OCI-LY7 (cell line): Measurements from ENCODE around the gene PPM1L. TPM values are rescaled to one million over a fixed set of nuclear protein-coding genes. Genes with fewer than 3 reads are reported as not detected.

Source experiments
- BruUV-seq: library from RNA; stranded (reverse); fragments of 400-500 nt; replicated peaks from 2 replicates; lab custom pipeline; 2021; lab: Mats Ljungman, UMichigan
- CTCF ChIA-PET: fragments of 300-600 bp; sonication (Branson Sonifier 250); formaldehyde crosslinking; loops from one replicate; lab custom pipeline; 2022; ENCODE audit warnings: antibody characterized with exemption; ENCODE audit not compliant: unreplicated experiment; lab: Charles Lee
- POLR2A ChIA-PET: fragments of 300-600 bp; sonication (Branson Sonifier 250); formaldehyde crosslinking; loops from one replicate; lab custom pipeline; 2022; ENCODE audit warnings: antibody characterized with exemption; lab: Charles Lee
- DNase-seq: peaks from one replicate; pipeline ENCODE4 v3.0.0-alpha.2; 2015; ENCODE audit warnings: low spot score
- H2AFZ ChIP-seq: fragments of 200-600 bp; sonication (generic), shearing (Covaris generic); 2 replicates; pipeline ENCODE4 v1.6.1; 2014; ENCODE audit warnings: mild to moderate bottlenecking, antibody characterized with exemption, low read length, moderate library complexity
- H3K27ac ChIP-seq: fragments of 200-600 bp; sonication (generic); 2 replicates; pipeline ENCODE4 v1.5.1; 2014; ENCODE audit warnings: mixed run types, low read depth, mild to moderate bottlenecking, moderate library complexity, low read length, inconsistent platforms; ENCODE audit not compliant: poor library complexity, severe bottlenecking
- H3K36me3 ChIP-seq: fragments of 200-600 bp; sonication (generic); 2 replicates; pipeline ENCODE4 v1.6.1; 2014; ENCODE audit warnings: mild to moderate bottlenecking, antibody characterized with exemption, low read length, moderate library complexity, mixed read lengths; ENCODE audit not compliant: insufficient read depth
- H3K4me1 ChIP-seq: fragments of 200-600 bp; sonication (generic); 2 replicates; pipeline ENCODE4 v1.5.1; 2014; ENCODE audit warnings: mild to moderate bottlenecking, low read length; ENCODE audit not compliant: insufficient read depth, poor library complexity, severe bottlenecking
- H3K4me2 ChIP-seq: fragments of 200-600 bp; sonication (generic); 2 replicates; pipeline ENCODE4 v1.6.1; 2014; ENCODE audit warnings: mild to moderate bottlenecking, low read length
- H3K4me3 ChIP-seq: fragments of 200-600 bp; sonication (generic); 2 replicates; pipeline ENCODE4 v1.5.1; 2014; ENCODE audit warnings: mild to moderate bottlenecking, low read depth, low read length; ENCODE audit not compliant: poor library complexity, severe bottlenecking
- H3K79me2 ChIP-seq: fragments of 200-600 bp; sonication (generic); 2 replicates; pipeline ENCODE4 v1.6.1; 2016; ENCODE audit warnings: low read depth, mild to moderate bottlenecking, low read length, moderate library complexity, mixed read lengths; ENCODE audit not compliant: insufficient read depth
- H3K9me2 ChIP-seq: fragments of 200-600 bp; sonication (generic); 2 replicates; pipeline ENCODE4 v1.6.1; 2016; ENCODE audit warnings: mild to moderate bottlenecking, low read length, mixed read lengths; ENCODE audit not compliant: insufficient read depth
- H3K9me3 ChIP-seq: fragments of 200-600 bp; sonication (generic); 2 replicates; pipeline ENCODE4 v1.6.1; 2014; ENCODE audit warnings: mild to moderate bottlenecking, mixed run types, low read length, mixed read lengths
- H4K20me1 ChIP-seq: fragments of 200-600 bp; sonication (generic); 2 replicates; pipeline ENCODE4 v1.6.1; 2014; ENCODE audit warnings: mild to moderate bottlenecking, antibody characterized with exemption, low read length, moderate library complexity, mixed read lengths; ENCODE audit not compliant: insufficient read depth
- CTCF ChIP-seq: fragments of 200-600 bp; sonication (generic); conservative IDR thresholded peaks from 2 replicates; pipeline ENCODE4 v1.5.1; 2014; ENCODE audit warnings: mild to moderate bottlenecking, antibody characterized with exemption, low read length, moderate library complexity, mixed read lengths
- EZH2phosphoT487 ChIP-seq: fragments of 200-600 bp; sonication (generic); IDR thresholded peaks from 2 replicates; pipeline ENCODE4 v1.6.1; 2018; ENCODE audit warnings: low read depth, borderline replicate concordance, mild to moderate bottlenecking, mixed run types, antibody characterized with exemption, low read length, moderate library complexity, mixed read lengths
- intact Hi-C: fragments of 100-400 bp; cut with micrococcal nuclease; formaldehyde crosslinking; loops from one replicate; pipeline ENCODE4 v1.10.0; 2022; ENCODE audit not compliant: unreplicated experiment
- total RNA-seq, 2 experiments: library from RNA; depleted of rRNA in 1 of 2; stranded (reverse); fragments of >200 nt in 1 of 2; shearing (Covaris generic) in 1 of 2; gene quantifications; 2 replicates each; pipeline ENCODE4 v1.2.3, GENCODE V29; 2014 to 2022

The PPM1L gene
- total RNA-seq, 2 experiments from 2014 or later: 10.3 to 14.7 TPM

GRCh38 chr3:160790726-160791125 lies 34.7 kb downstream of the PPM1L start:
- TF ChIP-seq CTCF: no peak
- no peak for TF ChIP-seq EZH2phosphoT487
- no peak for DNase-seq
- Histone ChIP-seq H2AFZ (no peak overlapping the region), H3K4me2 (no peak overlapping the region), H4K20me1 (no peaks in the 10 kb centered on the region), H3K9me3 (no peaks in the 10 kb centered on the region), H3K79me2 (no peaks in the 10 kb centered on the region), H3K36me3 (no peaks in the 10 kb centered on the region), H3K4me1 (no peaks in the 10 kb centered on the region), H3K4me3 (no peak overlapping the region), H3K27ac (no peak overlapping the region), H3K9me2 (no peaks in the 10 kb centered on the region)
- ChIA-PET CTCF (no interaction called here), POLR2A (no interaction called here)
- intact Hi-C loops: no loop called here
- BruUV-seq: no TSS peak

DNA sequence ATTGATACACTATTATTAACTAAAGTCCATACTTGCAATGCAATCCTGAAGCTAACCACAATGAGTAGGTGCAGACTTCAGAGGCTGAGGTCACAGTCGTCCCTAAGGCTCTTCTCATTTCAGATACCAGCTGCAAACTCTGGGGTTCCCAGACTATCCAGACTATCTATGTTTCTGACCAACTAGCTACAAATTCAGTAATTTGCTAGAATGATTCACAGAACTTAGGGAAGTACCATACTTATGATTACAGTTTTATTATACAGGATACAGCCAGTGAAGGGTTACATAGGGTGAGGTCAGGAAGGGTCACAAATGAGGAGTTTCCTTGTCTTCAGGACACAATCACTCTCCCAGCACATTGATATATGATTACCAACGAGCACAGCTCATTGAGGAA lies 36.5 kb downstream of the PPM1L start:
- ChIA-PET POLR2A (interaction anchor here (0.7 kb wide), 1 partner anchor 18 kb away, joined by 3 read pairs; no protein-coding TSS in a partner anchor), CTCF (no interaction called here)
- Histone ChIP-seq H3K79me2 (no peaks in the 10 kb centered on the region), H3K4me3 (no peak overlapping the region), H4K20me1 (no peaks in the 10 kb centered on the region), H3K36me3 (no peaks in the 10 kb centered on the region), H3K27ac (no peak overlapping the region), H3K9me3 (no peaks in the 10 kb centered on the region), H3K4me1 (no peaks in the 10 kb centered on the region), H3K9me2 (no peaks in the 10 kb centered on the region), H3K4me2 (no peak overlapping the region), H2AFZ (no peak overlapping the region)
- DNase-seq: no peak
- TF ChIP-seq EZH2phosphoT487: no peak
- no peak for TF ChIP-seq CTCF
- intact Hi-C loops: no loop called here
- no TSS peak for BruUV-seq

- intact Hi-C loops: no loop called here
- ChIA-PET CTCF (no interaction called here), POLR2A (no interaction called here)
- H3K79me2 ChIP-seq: no peaks in the 10 kb centered on the region
- H3K36me3 ChIP-seq: no peaks in the 10 kb centered on the region
- TF ChIP-seq CTCF (no peak), EZH2phosphoT487 (no peak)
- BruUV-seq: no TSS peak
- DNase-seq: no peak
- no peak overlapping the region for H3K27ac ChIP-seq
- no peaks in the 10 kb centered on the region for H4K20me1 ChIP-seq
- H3K9me2 ChIP-seq: no peaks in the 10 kb centered on the region
- no peaks in the 10 kb centered on the region for H3K4me1 ChIP-seq
- no peak overlapping the region for H3K4me3 ChIP-seq
- no peaks in the 10 kb centered on the region for H3K9me3 ChIP-seq
- H2AFZ ChIP-seq: no peak overlapping the region
- no peak overlapping the region for H3K4me2 ChIP-seq
Measured at GRCh38 chr3:160793722-160794252, 37.8 kb downstream of the PPM1L start.
